Panc1 (cell line): ENCODE data around the gene WWOX. TPM values are rescaled to one million over a fixed set of nuclear protein-coding genes. Genes with fewer than 3 reads are reported as not detected.

Experiments
- ATAC-seq: fragments of 200-7000 bp; cut with Tn5 transposase; 2 replicates; pipeline ENCODE4 v1.9.1; 2020; ENCODE audit warnings: mild to moderate bottlenecking, moderate library complexity
- BruUV-seq: library from RNA; stranded (reverse); fragments of 400-500 nt; replicated peaks from 2 replicates; lab custom pipeline; 2021; lab: Mats Ljungman, UMichigan
- CTCF ChIA-PET: fragments of 300-600 bp; sonication (Branson Sonifier 250); formaldehyde crosslinking; loops from one replicate; lab custom pipeline; 2022; ENCODE audit warnings: antibody characterized with exemption; lab: Charles Lee
- POLR2A ChIA-PET: fragments of 300-600 bp; sonication (Branson Sonifier 250); formaldehyde crosslinking; loops from one replicate; lab custom pipeline; 2022; ENCODE audit warnings: antibody characterized with exemption; lab: Charles Lee
- DNase-seq: peaks from one replicate; pipeline ENCODE4 v3.0.0-alpha.2; 2010; ENCODE audit warnings: low read depth, low spot score
- H3K27ac ChIP-seq: 2 replicates; pipeline ENCODE4 v1.5.1; 2011; ENCODE audit warnings: mild to moderate bottlenecking, low read length, inconsistent platforms
- H3K27me3 ChIP-seq: fragments of 200-500 bp; sonication (Bioruptor generic); 2 replicates; pipeline ENCODE4 v1.6.0; 2014; ENCODE audit warnings: low read length, inconsistent platforms; ENCODE audit not compliant: control insufficient read depth, insufficient read depth
- H3K36me3 ChIP-seq: fragments of 200-500 bp; sonication (Bioruptor generic); 2 replicates; pipeline ENCODE4 v1.5.1; 2014; ENCODE audit warnings: inconsistent platforms, mild to moderate bottlenecking, low read length, moderate library complexity; ENCODE audit not compliant: control insufficient read depth, insufficient read depth
- H3K4me1 ChIP-seq: 2 replicates; pipeline ENCODE4 v1.5.1; 2011; ENCODE audit warnings: inconsistent platforms, mild to moderate bottlenecking, low read length, moderate library complexity; ENCODE audit not compliant: control insufficient read depth, insufficient read depth
- H3K4me3 ChIP-seq, 2 experiments: 2 replicates each; pipeline ENCODE4 v1.5.1; 2011 to 2012; ENCODE audit warnings: low read depth in 2 of 2, low read length in 2 of 2, mild to moderate bottlenecking in 2 of 2, inconsistent platforms in 1 of 2, moderate library complexity in 1 of 2
- H3K9me3 ChIP-seq: fragments of 200-500 bp; sonication (Bioruptor generic); 2 replicates; pipeline ENCODE4 v1.5.1; 2014; ENCODE audit warnings: low read depth, mild to moderate bottlenecking, inconsistent platforms, low read length, moderate library complexity; ENCODE audit not compliant: control insufficient read depth, insufficient read depth
- POLR2AphosphoS5 ChIP-seq: IDR thresholded peaks from 2 replicates; pipeline ENCODE4 v1.6.1; 2012; ENCODE audit warnings: mild to moderate bottlenecking, low read depth, low read length, moderate library complexity
- SIN3A ChIP-seq: IDR thresholded peaks from 2 replicates; pipeline ENCODE4 v1.6.1; 2012; ENCODE audit warnings: low read depth, mild to moderate bottlenecking, low read length, moderate library complexity, borderline replicate concordance; ENCODE audit not compliant: insufficient read depth
- TCF7L2 ChIP-seq: IDR thresholded peaks from 2 replicates; pipeline ENCODE4 v1.6.1; 2011; ENCODE audit warnings: mild to moderate bottlenecking, low read depth, low read length, inconsistent platforms
- in situ Hi-C: cut with HindIII; loops from 2 replicates; pipeline ENCODE4 v1.10.0; 2016; ENCODE audit warnings: low sequenced_read_pairs, low pct_unique_long_range_greater_than_20kb
- intact Hi-C: fragments of 100-400 bp; cut with micrococcal nuclease; formaldehyde crosslinking; loops from one replicate; pipeline ENCODE4 v1.10.0; 2022; ENCODE audit not compliant: unreplicated experiment
- total RNA-seq: library from RNA; stranded (reverse); gene quantifications from one replicate; pipeline ENCODE4 v1.2.1, GENCODE V29; 2021; ENCODE audit not compliant: unreplicated experiment
- TF ChIP-seq, protein P1 (sequence below), 2 experiments: IDR thresholded peaks; 2 replicates each; pipeline ENCODE4 v1.6.1; 2011 to 2012; ENCODE audit warnings: low read depth in 2 of 2, control low read depth in 1 of 2, low read length in 1 of 2, mild to moderate bottlenecking in 1 of 2, moderate library complexity in 1 of 2; ENCODE audit not compliant: insufficient read depth in 1 of 2
- TF ChIP-seq, protein P2 (sequence below): fragments of 450-650 bp; IDR thresholded peaks from 2 replicates; pipeline ENCODE4 v1.5.1; 2017; ENCODE audit warnings: mild to moderate bottlenecking

WWOX gene
- total RNA-seq, 1 experiment from 2014 or later, result 12.5 TPM

DNA sequence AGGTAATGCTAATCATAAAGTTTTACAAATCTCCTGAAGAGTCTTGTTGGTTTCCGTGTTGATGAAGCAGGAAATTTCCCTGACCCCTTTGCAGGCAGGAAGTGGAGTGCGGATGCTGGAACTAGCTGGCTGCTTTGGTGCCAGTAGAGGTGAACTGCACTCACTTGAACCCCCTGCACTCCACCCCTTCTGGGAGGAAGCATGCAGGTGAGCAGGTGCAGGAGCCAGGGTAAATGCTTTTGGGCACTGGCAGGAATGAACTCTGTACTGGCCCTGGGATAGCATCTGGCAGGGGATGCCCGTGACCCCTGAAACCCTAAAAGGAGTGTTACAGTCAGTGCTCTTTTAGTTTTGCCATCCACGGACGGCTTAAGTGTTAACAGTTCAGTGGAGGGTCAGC, 430.4 kb downstream of the WWOX start:
- ATAC-seq, result no peak
- ChIA-PET POLR2A (no interaction called here), CTCF (no interaction called here)

DNA sequence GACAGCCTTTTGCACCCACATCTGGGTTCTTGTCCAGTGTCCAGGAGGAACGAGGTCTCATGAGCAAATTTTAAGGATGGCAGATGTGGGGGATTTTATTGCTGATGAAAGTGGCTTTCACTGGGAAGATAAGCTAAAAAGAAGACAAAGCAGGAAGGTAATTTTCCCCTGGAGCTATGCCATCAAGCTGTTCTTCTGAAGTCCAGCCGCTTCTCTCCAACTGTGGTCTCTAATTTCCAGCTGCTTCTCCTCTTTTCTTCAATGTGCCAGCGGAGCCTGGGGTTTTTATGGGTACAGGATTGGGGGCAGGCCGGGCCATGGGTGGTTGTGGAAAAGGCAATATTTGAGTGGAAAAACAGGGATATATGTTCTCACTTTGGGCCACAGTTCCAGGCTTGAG, 430.8 kb downstream of the WWOX start:
- no peak overlapping the region for H3K27ac ChIP-seq
- ChIA-PET POLR2A (no interaction called here), CTCF (no interaction called here)
- no TSS peak for BruUV-seq
- no peak for ATAC-seq
- in situ Hi-C loops, result no loop called here
- H3K4me3 ChIP-seq, result no peak overlapping the region
- no peaks in the 10 kb centered on the region for H3K27me3 ChIP-seq
- H3K9me3 ChIP-seq, result no peaks in the 10 kb centered on the region
- H3K4me1 ChIP-seq, result no peaks in the 10 kb centered on the region
- intact Hi-C loops, result no loop called here
- DNase-seq, result no peak
- no peaks in the 10 kb centered on the region for H3K36me3 ChIP-seq
- TF ChIP-seq SIN3A, result no peak
- TF ChIP-seq, protein P1, sequence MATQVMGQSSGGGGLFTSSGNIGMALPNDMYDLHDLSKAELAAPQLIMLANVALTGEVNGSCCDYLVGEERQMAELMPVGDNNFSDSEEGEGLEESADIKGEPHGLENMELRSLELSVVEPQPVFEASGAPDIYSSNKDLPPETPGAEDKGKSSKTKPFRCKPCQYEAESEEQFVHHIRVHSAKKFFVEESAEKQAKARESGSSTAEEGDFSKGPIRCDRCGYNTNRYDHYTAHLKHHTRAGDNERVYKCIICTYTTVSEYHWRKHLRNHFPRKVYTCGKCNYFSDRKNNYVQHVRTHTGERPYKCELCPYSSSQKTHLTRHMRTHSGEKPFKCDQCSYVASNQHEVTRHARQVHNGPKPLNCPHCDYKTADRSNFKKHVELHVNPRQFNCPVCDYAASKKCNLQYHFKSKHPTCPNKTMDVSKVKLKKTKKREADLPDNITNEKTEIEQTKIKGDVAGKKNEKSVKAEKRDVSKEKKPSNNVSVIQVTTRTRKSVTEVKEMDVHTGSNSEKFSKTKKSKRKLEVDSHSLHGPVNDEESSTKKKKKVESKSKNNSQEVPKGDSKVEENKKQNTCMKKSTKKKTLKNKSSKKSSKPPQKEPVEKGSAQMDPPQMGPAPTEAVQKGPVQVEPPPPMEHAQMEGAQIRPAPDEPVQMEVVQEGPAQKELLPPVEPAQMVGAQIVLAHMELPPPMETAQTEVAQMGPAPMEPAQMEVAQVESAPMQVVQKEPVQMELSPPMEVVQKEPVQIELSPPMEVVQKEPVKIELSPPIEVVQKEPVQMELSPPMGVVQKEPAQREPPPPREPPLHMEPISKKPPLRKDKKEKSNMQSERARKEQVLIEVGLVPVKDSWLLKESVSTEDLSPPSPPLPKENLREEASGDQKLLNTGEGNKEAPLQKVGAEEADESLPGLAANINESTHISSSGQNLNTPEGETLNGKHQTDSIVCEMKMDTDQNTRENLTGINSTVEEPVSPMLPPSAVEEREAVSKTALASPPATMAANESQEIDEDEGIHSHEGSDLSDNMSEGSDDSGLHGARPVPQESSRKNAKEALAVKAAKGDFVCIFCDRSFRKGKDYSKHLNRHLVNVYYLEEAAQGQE (IDR thresholded peaks at IDR 0.05; ENCODE audit: insufficient read depth in 1 of 2, low read depth in 2 of 2, low read length in 1 of 2), result no peak
- TF ChIP-seq, protein P2, sequence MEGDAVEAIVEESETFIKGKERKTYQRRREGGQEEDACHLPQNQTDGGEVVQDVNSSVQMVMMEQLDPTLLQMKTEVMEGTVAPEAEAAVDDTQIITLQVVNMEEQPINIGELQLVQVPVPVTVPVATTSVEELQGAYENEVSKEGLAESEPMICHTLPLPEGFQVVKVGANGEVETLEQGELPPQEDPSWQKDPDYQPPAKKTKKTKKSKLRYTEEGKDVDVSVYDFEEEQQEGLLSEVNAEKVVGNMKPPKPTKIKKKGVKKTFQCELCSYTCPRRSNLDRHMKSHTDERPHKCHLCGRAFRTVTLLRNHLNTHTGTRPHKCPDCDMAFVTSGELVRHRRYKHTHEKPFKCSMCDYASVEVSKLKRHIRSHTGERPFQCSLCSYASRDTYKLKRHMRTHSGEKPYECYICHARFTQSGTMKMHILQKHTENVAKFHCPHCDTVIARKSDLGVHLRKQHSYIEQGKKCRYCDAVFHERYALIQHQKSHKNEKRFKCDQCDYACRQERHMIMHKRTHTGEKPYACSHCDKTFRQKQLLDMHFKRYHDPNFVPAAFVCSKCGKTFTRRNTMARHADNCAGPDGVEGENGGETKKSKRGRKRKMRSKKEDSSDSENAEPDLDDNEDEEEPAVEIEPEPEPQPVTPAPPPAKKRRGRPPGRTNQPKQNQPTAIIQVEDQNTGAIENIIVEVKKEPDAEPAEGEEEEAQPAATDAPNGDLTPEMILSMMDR, result no peak
- no peak for TF ChIP-seq POLR2AphosphoS5
- no peak for TF ChIP-seq TCF7L2

More for the DNA sequence above, 430.4 kb downstream of the WWOX start:
- in situ Hi-C loops, result no loop called here
- intact Hi-C loops, result no loop called here
- H3K27me3 ChIP-seq, result no peaks in the 10 kb centered on the region
- no TSS peak for BruUV-seq
- no peaks in the 10 kb centered on the region for H3K36me3 ChIP-seq
- no peak overlapping the region for H3K27ac ChIP-seq
- H3K4me1 ChIP-seq, result no peaks in the 10 kb centered on the region
- TF ChIP-seq, protein P1 (IDR thresholded peaks at IDR 0.05; ENCODE audit: insufficient read depth in 1 of 2, low read depth in 2 of 2, low read length in 1 of 2), result no peak
- TF ChIP-seq POLR2AphosphoS5 (no peak), TCF7L2 (no peak)
- no peak overlapping the region for H3K4me3 ChIP-seq
- DNase-seq, result no peak
- H3K9me3 ChIP-seq, result no peaks in the 10 kb centered on the region
